Liver (tissue), 9 donors: ENCODE data around the gene TRIM25. TPM values are rescaled to one million over a fixed set of nuclear protein-coding genes. Genes with fewer than 3 reads are reported as not detected.

ENCODE experiments used
- DNase-seq: peaks from one replicate; pipeline ENCODE4 v3.0.0-alpha.2; 2017; ENCODE audit warnings: low spot score
- H3K27ac ChIP-seq, 2 donors: one replicate each; pipeline ENCODE4 v1.7.0; 2013; ENCODE audit warnings: inconsistent platforms in 2 of 2, low read length in 2 of 2, control low read depth in 1 of 2, low read depth in 1 of 2, mild to moderate bottlenecking in 1 of 2
- H3K27me3 ChIP-seq, 4 donors: one replicate each; pipeline versions ENCODE4 v1.6.1 to v1.7.0; 2013; ENCODE audit warnings: low read length in 3 of 4, inconsistent platforms in 1 of 4, mild to moderate bottlenecking in 1 of 4, moderate library complexity in 1 of 4; ENCODE audit not compliant: control insufficient read depth in 4 of 4, insufficient read depth in 4 of 4
- H3K36me3 ChIP-seq, 4 donors: one replicate each; pipeline versions ENCODE4 v1.6.1 to v1.7.0; 2013; ENCODE audit warnings: low read length in 3 of 4, mild to moderate bottlenecking in 3 of 4, low read depth in 1 of 4, moderate library complexity in 1 of 4; ENCODE audit not compliant: control insufficient read depth in 4 of 4, insufficient read depth in 3 of 4
- H3K4me1 ChIP-seq, 4 donors: one replicate each; pipeline versions ENCODE4 v1.6.1 to v1.7.0; 2013; ENCODE audit warnings: low read length in 3 of 4, mild to moderate bottlenecking in 3 of 4, moderate library complexity in 1 of 4; ENCODE audit not compliant: control insufficient read depth in 4 of 4, insufficient read depth in 4 of 4
- H3K4me3 ChIP-seq, 3 donors: one replicate each; pipeline versions ENCODE4 v1.6.1 to v1.7.0; 2013; ENCODE audit warnings: low read length in 3 of 3, control low read depth in 1 of 3, low read depth in 1 of 3, mild to moderate bottlenecking in 1 of 3
- H3K9ac ChIP-seq, 2 donors: one replicate each; pipeline ENCODE4 v1.7.0; 2013; ENCODE audit warnings: low read length in 2 of 2, mild to moderate bottlenecking in 2 of 2, moderate library complexity in 2 of 2, control low read depth in 1 of 2, low read depth in 1 of 2
- H3K9me3 ChIP-seq, 4 donors: one replicate each; pipeline versions ENCODE4 v1.6.1 to v1.7.0; 2013; ENCODE audit warnings: low read length in 3 of 4; ENCODE audit not compliant: control insufficient read depth in 4 of 4
- ATF3 ChIP-seq: IDR thresholded peaks from 2 replicates; pipeline ENCODE4 v1.6.1; 2016; ENCODE audit warnings: antibody characterized with exemption
- EGR1 ChIP-seq, 2 donors: IDR thresholded peaks; 2 replicates each; pipeline ENCODE4 v1.6.1; 2016 to 2018; ENCODE audit warnings: antibody characterized with exemption in 2 of 2, low read depth in 2 of 2
- FOXA1 ChIP-seq: IDR thresholded peaks from 2 replicates; pipeline ENCODE4 v1.6.1; 2016; ENCODE audit warnings: antibody characterized with exemption
- FOXA2 ChIP-seq: IDR thresholded peaks from 2 replicates; pipeline ENCODE4 v1.6.1; 2016; ENCODE audit warnings: antibody characterized with exemption
- GABPA ChIP-seq, 2 donors: IDR thresholded peaks in 1 of 2; conservative IDR thresholded peaks in 1 of 2; 2 replicates each; pipeline ENCODE4 v1.6.1; 2016; ENCODE audit warnings: antibody characterized with exemption in 2 of 2, mild to moderate bottlenecking in 1 of 2, moderate library complexity in 1 of 2
- HNF4A ChIP-seq, 2 donors: conservative IDR thresholded peaks; 2 replicates each; pipeline ENCODE4 v1.6.1; 2016; ENCODE audit warnings: antibody characterized with exemption in 2 of 2, mild to moderate bottlenecking in 2 of 2
- HNF4G ChIP-seq: IDR thresholded peaks from 2 replicates; pipeline ENCODE4 v1.6.1; 2016; ENCODE audit warnings: antibody characterized with exemption
- JUND ChIP-seq, 2 donors: IDR thresholded peaks; 2 replicates each; pipeline ENCODE4 v1.6.1; 2016; ENCODE audit warnings: antibody characterized with exemption in 2 of 2
- NR2F2 ChIP-seq: IDR thresholded peaks from 2 replicates; pipeline ENCODE4 v1.6.1; 2016; ENCODE audit warnings: antibody characterized with exemption
- RAD21 ChIP-seq, 2 donors: IDR thresholded peaks; 2 replicates each; pipeline ENCODE4 v1.6.1; 2016; ENCODE audit warnings: antibody characterized with exemption in 2 of 2, mild to moderate bottlenecking in 2 of 2
- RXRA ChIP-seq, 2 donors: IDR thresholded peaks; 2 replicates each; pipeline ENCODE4 v1.6.1; 2017 to 2018; ENCODE audit warnings: antibody characterized with exemption in 2 of 2, mild to moderate bottlenecking in 1 of 2
- SP1 ChIP-seq: IDR thresholded peaks from 2 replicates; pipeline ENCODE4 v1.6.1; 2018; ENCODE audit warnings: antibody characterized with exemption, mild to moderate bottlenecking
- TAF1 ChIP-seq: conservative IDR thresholded peaks from 2 replicates; pipeline ENCODE4 v1.6.1; 2016; ENCODE audit warnings: antibody characterized with exemption, mild to moderate bottlenecking
- YY1 ChIP-seq: IDR thresholded peaks from 2 replicates; pipeline ENCODE4 v1.6.1; 2016; ENCODE audit warnings: antibody characterized with exemption, mild to moderate bottlenecking
- ZBTB33 ChIP-seq: IDR thresholded peaks from 2 replicates; pipeline ENCODE4 v1.6.1; 2016; ENCODE audit warnings: antibody characterized with exemption
- WGBS: extraction: QIAGEN DNeasy Blood & Tissue Kit; methylation state at CpG from one replicate; pipeline ENCODE4 v1.1.7; 2013; 5-methylcytosine and 5-hydroxymethylcytosine counted together
- polyA plus RNA-seq, 2 donors: library from polyadenylated mRNA; stranded (reverse) in 1 of 2; unstranded in 1 of 2; fragments of 200-250 nt in 1 of 2; fragments of >200 nt in 1 of 2; fragmentation: Nextera tagmentation in 1 of 2; extraction: Ambion mirVana in 1 of 2; gene quantifications; one replicate each; pipeline versions ENCODE4 v1.2.1 to v1.2.3, GENCODE V29; 2013 to 2015
- total RNA-seq, 2 donors: library from RNA; depleted of rRNA; stranded (reverse); fragments of >200 nt; gene quantifications; one replicate each; pipeline ENCODE4 v1.2.3, GENCODE V29; 2014
- TF ChIP-seq, protein P1 (sequence below): IDR thresholded peaks from 2 replicates; pipeline ENCODE4 v1.6.1; 2016; ENCODE audit warnings: antibody characterized with exemption
- donor health status: healthy.
- donor health status: healthy.
- donor health status: healthy.
- donor health status: healthy.
- donor health status: healthy.

The TRIM25 gene
- total and polyA plus RNA-seq, 4 donors, result 10.8 to 64.5 (median 15.6) TPM

- peaks cover 0 to 3% (median under 1%) of the 10 kb centered on the region in 4 donors for H3K36me3 ChIP-seq
- H3K4me1 ChIP-seq, result peaks cover 0 to 6% (median 4%) of the 10 kb centered on the region in 4 donors
- DNase-seq, result no peak
- no peak for TF ChIP-seq ZBTB33
- H3K4me3 ChIP-seq, result no peak overlapping the region
- no peak overlapping the region for H3K27ac ChIP-seq
- H3K27me3 ChIP-seq, result no peaks in the 10 kb centered on the region
- no peak overlapping the region for H3K9ac ChIP-seq
- 87% methylated on average over 8 of the region's 8 CpGs for WGBS
- no peaks in the 10 kb centered on the region for H3K9me3 ChIP-seq
Measured at GRCh38 chr17:56880571-56880970, 33.3 kb downstream of the TRIM25 start.

- Histone ChIP-seq H3K9ac (no peak overlapping the region), H3K4me3 (no peak overlapping the region)
- no peak for TF ChIP-seq EGR1 (IDR thresholded peaks at IDR 0.05; ENCODE audit: low read depth in 2 of 2)
- no peak for TF ChIP-seq HNF4G
- TF ChIP-seq ATF3, result no peak
- no peak for TF ChIP-seq FOXA2
- no peak for TF ChIP-seq JUND (IDR thresholded peaks at IDR 0.05)
- no peak for TF ChIP-seq TAF1
- TF ChIP-seq GABPA (IDR thresholded peaks at IDR 0.05 in 1 of 2, conservative IDR thresholded peaks at IDR 0.05 in 1 of 2), result no peak
- TF ChIP-seq, protein P1, sequence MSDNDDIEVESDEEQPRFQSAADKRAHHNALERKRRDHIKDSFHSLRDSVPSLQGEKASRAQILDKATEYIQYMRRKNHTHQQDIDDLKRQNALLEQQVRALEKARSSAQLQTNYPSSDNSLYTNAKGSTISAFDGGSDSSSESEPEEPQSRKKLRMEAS, result no peak
- no peak for TF ChIP-seq NR2F2
- TF ChIP-seq FOXA1, result no peak
- TF ChIP-seq RXRA (IDR thresholded peaks at IDR 0.05), result no peak
- no peak for TF ChIP-seq SP1
- TF ChIP-seq ZBTB33, result no peak
- TF ChIP-seq HNF4A (conservative IDR thresholded peaks at IDR 0.05), result no peak
- no peak for TF ChIP-seq YY1
- TF ChIP-seq RAD21 (IDR thresholded peaks at IDR 0.05), result no peak
Measured at GRCh38 chr17:56880133-56880532, 33.7 kb downstream of the TRIM25 start.

GRCh38 chr17:56879280-56879679 lies 34.6 kb downstream of the TRIM25 start:
- Histone ChIP-seq H3K36me3 (peaks cover 0 to 1% (median 0%) of the 10 kb centered on the region in 4 donors), H3K4me1 (peaks cover 0 to 6% (median 4%) of the 10 kb centered on the region in 4 donors), H3K9ac (no peak overlapping the region), H3K4me3 (no peak overlapping the region), H3K27me3 (no peaks in the 10 kb centered on the region), H3K27ac (no peak overlapping the region), H3K9me3 (no peaks in the 10 kb centered on the region)
- no peak for DNase-seq
- WGBS, result 95% methylated on average over 7 of the region's 7 CpGs
- TF ChIP-seq HNF4G (no peak), FOXA1 (no peak), ZBTB33 (no peak), SP1 (no peak), GABPA (IDR thresholded peaks at IDR 0.05 in 1 of 2, conservative IDR thresholded peaks at IDR 0.05 in 1 of 2) (no peak), ATF3 (no peak), JUND (IDR thresholded peaks at IDR 0.05) (no peak), HNF4A (conservative IDR thresholded peaks at IDR 0.05) (no peak), FOXA2 (no peak), NR2F2 (no peak), RAD21 (IDR thresholded peaks at IDR 0.05) (no peak), EGR1 (IDR thresholded peaks at IDR 0.05; ENCODE audit: low read depth in 2 of 2) (no peak), TAF1 (no peak), YY1 (no peak), RXRA (IDR thresholded peaks at IDR 0.05) (no peak)
- TF ChIP-seq, protein P1, result no peak

More at GRCh38 chr17:56880133-56880532, 33.7 kb downstream of the TRIM25 start:
- H3K36me3 ChIP-seq, result peaks cover 0 to 3% (median under 1%) of the 10 kb centered on the region in 4 donors
- H3K27me3 ChIP-seq, result no peaks in the 10 kb centered on the region
- H3K27ac ChIP-seq, result no peak overlapping the region
- no peak for DNase-seq
- no peaks in the 10 kb centered on the region for H3K9me3 ChIP-seq
- H3K4me1 ChIP-seq, result peaks cover 0 to 6% (median 4%) of the 10 kb centered on the region in 4 donors
- 78% methylated on average over 3 of the region's 3 CpGs for WGBS
